Cerebellar cortex (tissue), 1 donor: Measurements from ENCODE around the gene BEX4.

Experiments used
- DNase-seq: peaks from one replicate; pipeline ENCODE4 v3.0.0-alpha.2; 2015; ENCODE audit warnings: low spot score

BEX4 gene

GRCh38 chrX:103240155-103240554 is 25.2 kb downstream of the BEX4 start:
- no peak for DNase-seq

- peak; percentile 27 for DNase-seq
Observed at GRCh38 chrX:103248553-103248952, 33.6 kb downstream of the BEX4 start.

GRCh38 chrX:103249805-103250204 is 34.9 kb downstream of the BEX4 start:
- DNase-seq, result no peak

GRCh38 chrX:103250977-103251376 is 36.1 kb downstream of the BEX4 start:
- no peak for DNase-seq

- DNase-seq, result peak; percentile 31
Observed at GRCh38 chrX:103253608-103254007, 38.7 kb downstream of the BEX4 start.

GRCh38 chrX:103254171-103254824 is 39.4 kb downstream of the BEX4 start:
- DNase-seq, result peak; percentile 85

GRCh38 chrX:103254921-103255493 is 40.1 kb downstream of the BEX4 start, which contains the start of gene TCEAL8:
TSS of gene TCEAL8 (minus strand) at chrX:103255155. CDS start at chrX:103253979, 1,176 bp downstream.
- peak; percentile 94 for DNase-seq

GRCh38 chrX:103256651-103257050 is 41.7 kb downstream of the BEX4 start:
- DNase-seq, result no peak

- DNase-seq, result no peak
Observed at GRCh38 chrX:103258275-103258674, 43.4 kb downstream of the BEX4 start.
